Measurements from ENCODE around the gene EPN1.
"Not testable (repeated sequence)": the region's sequence is repeated elsewhere in the genome, so short reads cannot be mapped to it uniquely, and the experiment has no call there.

The EPN1 gene

DNA sequence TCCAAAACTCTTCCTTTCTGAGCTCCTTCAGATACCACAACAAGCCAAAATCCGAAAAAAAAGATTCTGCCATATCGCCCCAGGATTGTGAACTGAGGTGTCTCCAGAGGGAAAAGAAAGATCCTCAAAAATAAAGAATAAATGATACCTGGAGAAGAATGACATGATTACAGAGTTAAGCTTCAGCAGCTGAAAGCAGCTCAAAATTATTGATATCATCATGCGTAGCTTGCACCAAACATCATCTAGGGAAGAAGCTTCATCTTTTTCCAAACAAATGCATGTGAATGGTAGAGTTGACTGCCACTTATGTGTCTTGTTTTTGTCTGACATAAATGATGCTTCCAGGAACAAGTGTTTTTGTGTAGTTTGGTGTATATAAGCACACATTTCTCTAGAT lies 63.3 kb downstream of the EPN1 start, which contains the start of gene NLRP9:
Gene NLRP9 (minus strand): TSS at position 101 of the 400 bp plus-strand sequence. CDS start 28 bp downstream, at position 73.
- no peak for DNase-seq

- DNase-seq, result no peak
Observed at GRCh38 chr19:55750715-55751114, 75.7 kb downstream of the EPN1 start.

DNA sequence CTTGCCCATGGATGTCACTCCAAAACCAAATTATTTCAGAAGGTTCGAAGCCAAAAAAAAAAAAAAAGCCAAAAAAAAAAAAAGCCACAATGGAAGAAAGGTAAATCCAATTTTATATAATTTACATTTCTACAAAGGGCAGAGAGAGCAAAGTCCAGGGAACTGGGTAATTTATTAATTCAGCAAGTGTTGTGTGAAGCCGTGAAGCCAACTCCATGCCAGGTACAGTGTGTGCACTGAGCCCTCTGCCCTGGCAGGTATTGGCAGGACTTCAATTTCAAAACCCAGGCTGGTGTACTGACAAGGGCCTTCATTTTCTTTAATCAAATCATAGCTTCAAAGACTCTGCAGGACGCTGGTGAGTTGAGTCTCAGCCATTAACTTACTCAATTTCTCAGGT lies 78.4 kb downstream of the EPN1 start:
- DNase-seq, result no peak

DNA sequence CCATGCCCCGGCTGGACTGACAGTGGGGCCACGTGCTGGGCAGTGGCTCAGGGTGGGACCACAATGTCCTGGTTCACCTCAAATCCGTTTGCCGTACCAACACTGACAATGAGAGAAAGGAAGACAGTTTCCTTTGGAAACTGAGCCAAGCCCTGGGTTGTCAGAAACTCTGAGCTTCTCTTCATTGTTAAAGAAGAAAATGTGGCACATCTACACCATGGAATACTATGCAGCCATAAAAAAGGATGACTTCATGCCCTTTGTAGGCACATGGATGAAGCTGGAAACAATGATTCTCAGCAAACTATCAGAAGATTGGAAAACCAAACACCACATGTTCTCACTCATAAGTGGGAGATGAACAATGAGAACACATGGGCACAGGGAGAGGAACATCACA lies 81.8 kb downstream of the EPN1 start:
- not testable (repeated sequence) for DNase-seq

DNA sequence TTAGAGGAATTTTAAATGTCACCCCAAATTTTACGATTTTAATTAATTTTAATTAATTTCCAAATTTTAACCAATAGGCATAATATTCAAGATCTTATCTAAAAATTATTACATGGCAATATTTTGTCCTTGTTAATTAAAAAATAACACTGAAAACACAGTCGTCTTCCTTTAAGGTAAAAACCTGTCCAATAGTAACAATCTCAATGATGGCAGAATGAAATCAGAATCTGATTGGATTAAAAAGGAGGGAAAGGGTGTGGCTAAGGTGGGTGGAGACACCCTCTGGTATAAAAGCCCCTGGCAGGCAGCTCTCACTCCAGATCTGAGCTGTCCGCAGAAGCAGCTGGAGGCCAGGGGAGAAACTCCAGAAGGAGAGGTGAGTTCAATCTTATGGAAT lies 83.8 kb downstream of the EPN1 start, which contains the start of gene RFPL4A:
Gene RFPL4A (plus strand): TSS at position 301 of the 400 bp plus-strand sequence. CDS start 2,704 bp downstream, outside the sequence.
- DNase-seq, result not testable (repeated sequence)

All from cerebellar nuclear complex (tissue), 1 donor.